ENCODE results near the gene SNTA1. TPM values are rescaled to one million over a fixed set of nuclear protein-coding genes. Genes with fewer than 3 reads are reported as not detected.
A peak's percentile ranks its signal among the peaks of the same experiment; 100 is the strongest.
"Not testable (repeated sequence)": the region's sequence is repeated elsewhere in the genome, so short reads cannot be mapped to it uniquely, and the experiment has no call there.

The SNTA1 gene
- total RNA-seq, 4 donors from 2014 or later: 24.1 to 51.6 (median 42.3) TPM

- intact Hi-C loops (cut with DNase I): no loop called here
- no peak for DNase-seq (ENCODE audit: extremely low spot score)
- Histone ChIP-seq H3K9me3 (no peaks in the 10 kb centered on the region), H3K27me3 (no peaks in the 10 kb centered on the region), H3K27ac (replicated peaks in 1 of 4) (peak overlapping the region in 2 of 4 donors; percentile 18 to 34), H3K4me3 (no peak overlapping the region), H3K36me3 (no peaks in the 10 kb centered on the region), H3K4me1 (peaks cover 0 to 11% (median 4%) of the 10 kb centered on the region in 4 donors)
- TF ChIP-seq CTCF (IDR thresholded peaks at IDR 0.05): no peak
- TF ChIP-seq POLR2A (IDR thresholded peaks at IDR 0.05; ENCODE audit: low read depth): no peak
- TF ChIP-seq POLR2AphosphoS5 (IDR thresholded peaks at IDR 0.05): peak in 1 of 2 donors; percentile 27
- 75% methylated on average over 7 of the region's 9 CpGs for WGBS
Measured at GRCh38 chr20:33465481-33466302, 22.1 kb upstream of the SNTA1 start.

GRCh38 chr20:33464759-33465158 lies 21.2 kb upstream of the SNTA1 start:
- Histone ChIP-seq H3K27ac (replicated peaks in 1 of 4) (peak overlapping the region in 2 of 4 donors; percentile 18 to 65), H3K4me1 (peaks cover 0 to 11% (median 4%) of the 10 kb centered on the region in 4 donors)
- H3K4me3 ChIP-seq; H3K9me3 ChIP-seq; H3K27me3 ChIP-seq; H3K36me3 ChIP-seq; DNase-seq (ENCODE audit: extremely low spot score); intact Hi-C loops (cut with DNase I): not testable (repeated sequence)
- 90% methylated on average over 8 of the region's 8 CpGs for WGBS

- Histone ChIP-seq H3K4me3 (no peak overlapping the region), H3K27ac (replicated peaks in 1 of 4) (no peak overlapping the region), H3K36me3 (no peaks in the 10 kb centered on the region), H3K27me3 (no peaks in the 10 kb centered on the region), H3K4me1 (peaks cover 0 to 11% (median 4%) of the 10 kb centered on the region in 4 donors), H3K9me3 (no peaks in the 10 kb centered on the region)
- 72% methylated on average over 7 of the region's 7 CpGs for WGBS
- DNase-seq (ENCODE audit: extremely low spot score): no peak
- intact Hi-C loops (cut with DNase I): no loop called here
- TF ChIP-seq POLR2A (IDR thresholded peaks at IDR 0.05; ENCODE audit: low read depth) (no peak), CTCF (IDR thresholded peaks at IDR 0.05) (no peak), POLR2AphosphoS5 (IDR thresholded peaks at IDR 0.05) (no peak), EP300 (IDR thresholded peaks at IDR 0.05) (no peak)
Measured at GRCh38 chr20:33463332-33464101, 20.0 kb upstream of the SNTA1 start.

- peaks cover 0 to 16% (median 5%) of the 10 kb centered on the region in 4 donors for H3K4me1 ChIP-seq
- TF ChIP-seq POLR2AphosphoS5 (IDR thresholded peaks at IDR 0.05) (no peak), POLR2A (IDR thresholded peaks at IDR 0.05; ENCODE audit: low read depth) (no peak), CTCF (IDR thresholded peaks at IDR 0.05) (no peak), EP300 (IDR thresholded peaks at IDR 0.05) (no peak)
- H3K36me3 ChIP-seq: no peaks in the 10 kb centered on the region
- no peaks in the 10 kb centered on the region for H3K9me3 ChIP-seq
- no peak overlapping the region for H3K4me3 ChIP-seq
- H3K27me3 ChIP-seq: no peaks in the 10 kb centered on the region
- 93% methylated on average over 3 of the region's 5 CpGs for WGBS
- no peak overlapping the region for H3K27ac ChIP-seq (replicated peaks in 1 of 4)
- intact Hi-C loops (cut with DNase I): no loop called here
- no peak for DNase-seq (ENCODE audit: extremely low spot score)
Measured at GRCh38 chr20:33460711-33461110, 17.1 kb upstream of the SNTA1 start.

- H3K9me3 ChIP-seq: no peaks in the 10 kb centered on the region
- no peaks in the 10 kb centered on the region for H3K36me3 ChIP-seq
- H3K4me3 ChIP-seq: no peak overlapping the region
- WGBS: 88% methylated on average over 7 of the region's 7 CpGs
- no peak for TF ChIP-seq POLR2AphosphoS5 (IDR thresholded peaks at IDR 0.05)
- TF ChIP-seq POLR2A (IDR thresholded peaks at IDR 0.05; ENCODE audit: low read depth): no peak
- TF ChIP-seq CTCF (IDR thresholded peaks at IDR 0.05): no peak
- no peak for TF ChIP-seq EP300 (IDR thresholded peaks at IDR 0.05)
- H3K27ac ChIP-seq (replicated peaks in 1 of 4): no peak overlapping the region
- intact Hi-C loops (cut with DNase I): loop anchor here (5.0 kb wide), 1 partner anchor 193 kb away; no protein-coding TSS in a partner anchor
- H3K4me1 ChIP-seq: peaks cover 0 to 16% (median 5%) of the 10 kb centered on the region in 4 donors
- H3K27me3 ChIP-seq: no peaks in the 10 kb centered on the region
- DNase-seq (ENCODE audit: extremely low spot score): no peak
Measured at GRCh38 chr20:33459599-33459998, 16.0 kb upstream of the SNTA1 start.
